K562 (cell line): Measurements from ENCODE around the gene CDKL5. TPM values are rescaled to one million over a fixed set of nuclear protein-coding genes. Genes with fewer than 3 reads are reported as not detected.

Source experiments
- ATAC-seq: fragments of 200-7000 bp; cut with Tn5 transposase; 3 replicates; pipeline ENCODE4 v1.9.1; 2020; ENCODE audit warnings: moderate library complexity
- BruUV-seq: library from RNA; stranded (reverse); fragments of 400-500 nt; replicated peaks from 2 replicates; lab custom pipeline; 2021; lab: Mats Ljungman, UMichigan
- CTCF ChIA-PET: fragments of 300-600 bp; formaldehyde crosslinking; extraction: SDS; loops from one replicate; lab custom pipeline; 2021; ENCODE audit warnings: low intra/inter-chr PET ratio; lab: Yijun Ruan, JAX
- POLR2A ChIA-PET: fragments of 300-600, 350-650 bp; sonication (Branson Sonifier 250); formaldehyde crosslinking; extraction: SDS; loops from one replicate; lab custom pipeline; 2021; ENCODE audit warnings: antibody characterized with exemption, inconsistent platforms; lab: Yijun Ruan, JAX
- DNase-seq, 4 experiments: peaks; one replicate each; pipeline versions ENCODE4 v3.0.0 to v3.0.0-alpha.2; 2011 to 2018; ENCODE audit warnings: low spot score in 3 of 4, mixed read lengths in 3 of 4; ENCODE audit errors: extremely low read depth in 1 of 4
- FAIRE-seq: peaks from 2 replicates; lab custom pipeline; 2011; peaks lifted over from hg19 to GRCh38; lab: Jason Lieb, UNC
- H2AFZ ChIP-seq: 2 replicates; pipeline ENCODE4 v1.6.0; 2011; ENCODE audit warnings: low read depth, low read length, control low read depth, inconsistent platforms
- H3K27ac ChIP-seq: fragments of 200-600 bp; 3 replicates; pipeline ENCODE4 v1.8.0; 2011; ENCODE audit warnings: low read depth, mild to moderate bottlenecking, control low read depth, inconsistent platforms, low read length, moderate library complexity, mixed read lengths; ENCODE audit errors: extremely low read depth
- H3K27me3 ChIP-seq, 2 experiments: fragments of 300-600 bp in 1 of 2; 2 replicates in 1 of 2; 3 replicates in 1 of 2; pipeline versions ENCODE4 v1.6.0 to v1.8.0; 2011; ENCODE audit warnings: inconsistent platforms in 2 of 2, low read length in 2 of 2, mild to moderate bottlenecking in 1 of 2, mixed read lengths in 1 of 2, moderate library complexity in 1 of 2; ENCODE audit not compliant: control insufficient read depth in 2 of 2, insufficient read depth in 2 of 2
- H3K36me3 ChIP-seq: fragments of 300-600 bp; 3 replicates; pipeline ENCODE4 v1.8.0; 2011; ENCODE audit warnings: mild to moderate bottlenecking, low read length, inconsistent platforms; ENCODE audit not compliant: control insufficient read depth, insufficient read depth
- H3K4me1 ChIP-seq, 2 experiments: fragments of 200-600 bp in 1 of 2; replicated peaks in 1 of 2; 2 replicates in 1 of 2; 3 replicates in 1 of 2; pipeline versions ENCODE4 v1.5.1 to v1.8.0; 2011; ENCODE audit warnings: inconsistent platforms in 2 of 2, low read length in 2 of 2, mild to moderate bottlenecking in 1 of 2, mixed read lengths in 1 of 2, moderate library complexity in 1 of 2; ENCODE audit not compliant: control insufficient read depth in 2 of 2, insufficient read depth in 2 of 2
- H3K4me2 ChIP-seq: 2 replicates; pipeline ENCODE4 v1.6.1; 2011; ENCODE audit warnings: low read length, control low read depth, inconsistent platforms, mixed read lengths; ENCODE audit not compliant: insufficient read depth
- H3K4me3 ChIP-seq: fragments of 200-600 bp; sonication (generic), shearing (Covaris generic); 2 replicates; pipeline ENCODE4 v1.5.1; 2016; ENCODE audit warnings: control low read depth, inconsistent platforms
- H3K79me2 ChIP-seq: fragments of 200-600 bp; 3 replicates; pipeline ENCODE4 v1.8.0; 2011; ENCODE audit warnings: low read length, inconsistent platforms; ENCODE audit not compliant: control insufficient read depth, insufficient read depth
- H3K9ac ChIP-seq, 2 experiments: 2 replicates each; pipeline versions ENCODE4 v1.6.0 to v1.6.1; 2011; ENCODE audit warnings: low read depth in 2 of 2, low read length in 2 of 2, control low read depth in 1 of 2, inconsistent platforms in 1 of 2, mild to moderate bottlenecking in 1 of 2, mixed read lengths in 1 of 2; ENCODE audit not compliant: insufficient read depth in 1 of 2
- H3K9me1 ChIP-seq: one replicate; pipeline ENCODE4 v1.6.0; 2011; ENCODE audit warnings: inconsistent platforms, mild to moderate bottlenecking, low read length, moderate library complexity; ENCODE audit not compliant: control insufficient read depth, insufficient read depth
- H3K9me3 ChIP-seq: replicated peaks from 2 replicates; pipeline ENCODE4 v1.5.1; 2011; ENCODE audit warnings: low read depth, low read length, inconsistent platforms; ENCODE audit not compliant: control insufficient read depth, insufficient read depth
- H4K20me1 ChIP-seq: replicated peaks from 2 replicates; pipeline ENCODE4 v1.6.1; 2011; ENCODE audit warnings: low read length, inconsistent platforms, mixed read lengths; ENCODE audit not compliant: control insufficient read depth, insufficient read depth
- ATF6 ChIP-seq: sonication (generic); formaldehyde crosslinking; IDR thresholded peaks from 2 replicates; pipeline ENCODE4 v1.4.0; 2020; ENCODE audit warnings: mild to moderate bottlenecking, missing genetic modification reagents
- E4F1 ChIP-seq: fragments of 250-450 bp; sonication (Bioruptor Pico); IDR thresholded peaks from 2 replicates; pipeline ENCODE4 v1.5.0; 2021; ENCODE audit warnings: mild to moderate bottlenecking, borderline replicate concordance
- MAFG ChIP-seq: fragments of 450-650 bp; conservative IDR thresholded peaks from 2 replicates; pipeline ENCODE4 v1.6.1; 2016; ENCODE audit warnings: missing genetic modification characterization, missing compliant biosample characterization
- ZNF316 ChIP-seq: fragments of 450-650 bp; IDR thresholded peaks from 2 replicates; pipeline ENCODE4 v1.6.1; 2016
- WGBS: fragments of 100-300 bp; shearing (Covaris generic); methylation state at CpG from one replicate; pipeline ENCODE4 v1.1.6; 2016; ENCODE audit warnings: low coverage, mixed read lengths; ENCODE audit not compliant: insufficient coverage; ENCODE audit errors: missing lambda C conversion rate; 5-methylcytosine and 5-hydroxymethylcytosine counted together
- in situ Hi-C: fragments of 300-500 bp; cut with MboI; formaldehyde crosslinking; loops from 4 replicates; pipeline ENCODE4 v1.15.0; 2018; ENCODE audit warnings: inconsistent platforms, mixed read lengths
- intact Hi-C: fragments of 100-400 bp; cut with micrococcal nuclease; formaldehyde crosslinking; loops from 2 replicates; pipeline ENCODE4 v1.14.2; 2022
- polyA plus RNA-seq, 8 experiments: library from polyadenylated mRNA; depleted of rRNA in 4 of 8; stranded (reverse) in 5 of 8; unstranded in 3 of 8; fragments of >200 nt; fragmentation: Nextera tagmentation in 2 of 8; fragmentation: Illumina TruSeq in 1 of 8; extraction: Ambion mirVana in 2 of 8; extraction: Trizol in 1 of 8; gene quantifications; 2 replicates each; pipeline versions ENCODE4 v1.2.1 to v1.2.3, GENCODE V29; 2011 to 2014; ENCODE audit warnings: inconsistent platforms in 1 of 8, missing spikeins in 1 of 8
- total RNA-seq, 7 experiments: library from RNA; depleted of rRNA in 6 of 7; stranded (reverse); fragments of >200 nt in 6 of 7; fragmentation: Illumina TruSeq in 2 of 7; extraction: Trizol in 2 of 7; gene quantifications; 2 replicates each; pipeline versions ENCODE4 v1.2.1 to v1.2.3, GENCODE V29; 2011 to 2021; ENCODE audit warnings: low replicate concordance in 1 of 7

Gene CDKL5
- total and polyA plus RNA-seq, 9 of the 15 experiments (the other 6 are each of a cell fraction or from before 2014, with no cell fraction given) = under 0.01 to 0.21 (median 0.04) TPM

GRCh38 chrX:18490806-18491555 is 65.6 kb downstream of the CDKL5 start (continued):
- no peak for TF ChIP-seq E4F1 (CRISPR knock-in tag)

GRCh38 chrX:18491587-18492340 is 66.4 kb downstream of the CDKL5 start:
- Histone ChIP-seq H3K9me3 (no peaks in the 10 kb centered on the region), H3K79me2 (no peaks in the 10 kb centered on the region), H2AFZ (no peak overlapping the region), H3K4me2 (no peak overlapping the region), H3K9me1 (no peaks in the 10 kb centered on the region), H3K36me3 (no peaks in the 10 kb centered on the region)
- 0% methylated on average over 4 of the region's 4 CpGs for WGBS
- FAIRE-seq = no peak
- CTCF ChIA-PET = no interaction called here
- 0 out of 2 replicates have a peak, but pooled peaks have one; percentile 20 for TF ChIP-seq MAFG (tag)
- TF ChIP-seq ZNF316 = peak; percentile 78
- no peak for TF ChIP-seq ATF6 (CRISPR knock-in tag)
- TF ChIP-seq, all 486 proteins: peak for 2
- DNase-seq (no peak), ATAC-seq (no peak)
- POLR2A ChIA-PET = no interaction called here
- no peaks in the 10 kb centered on the region for H4K20me1 ChIP-seq
- in situ Hi-C loops (no loop called here), intact Hi-C loops (no loop called here)
- BruUV-seq = no TSS peak
- H3K27me3 ChIP-seq = no peaks in the 10 kb centered on the region
- H3K27ac ChIP-seq = no peak overlapping the region
- no peak overlapping the region for H3K9ac ChIP-seq
- no peaks in the 10 kb centered on the region for H3K4me1 ChIP-seq
- no peak overlapping the region for H3K4me3 ChIP-seq
